IPS-18c (cell line): ENCODE measurements around the gene KCNT1.

Experiments
- H3K4me3 ChIP-seq: 2 replicates; pipeline ENCODE4 v1.7.0; 2013; ENCODE audit warnings: low read depth, mild to moderate bottlenecking, low read length, moderate library complexity; ENCODE audit not compliant: insufficient read depth
- H3K9me3 ChIP-seq: one replicate; pipeline ENCODE4 v1.6.1; 2013; ENCODE audit warnings: mild to moderate bottlenecking, low read length, moderate library complexity; ENCODE audit not compliant: control insufficient read depth, insufficient read depth

Gene KCNT1

DNA sequence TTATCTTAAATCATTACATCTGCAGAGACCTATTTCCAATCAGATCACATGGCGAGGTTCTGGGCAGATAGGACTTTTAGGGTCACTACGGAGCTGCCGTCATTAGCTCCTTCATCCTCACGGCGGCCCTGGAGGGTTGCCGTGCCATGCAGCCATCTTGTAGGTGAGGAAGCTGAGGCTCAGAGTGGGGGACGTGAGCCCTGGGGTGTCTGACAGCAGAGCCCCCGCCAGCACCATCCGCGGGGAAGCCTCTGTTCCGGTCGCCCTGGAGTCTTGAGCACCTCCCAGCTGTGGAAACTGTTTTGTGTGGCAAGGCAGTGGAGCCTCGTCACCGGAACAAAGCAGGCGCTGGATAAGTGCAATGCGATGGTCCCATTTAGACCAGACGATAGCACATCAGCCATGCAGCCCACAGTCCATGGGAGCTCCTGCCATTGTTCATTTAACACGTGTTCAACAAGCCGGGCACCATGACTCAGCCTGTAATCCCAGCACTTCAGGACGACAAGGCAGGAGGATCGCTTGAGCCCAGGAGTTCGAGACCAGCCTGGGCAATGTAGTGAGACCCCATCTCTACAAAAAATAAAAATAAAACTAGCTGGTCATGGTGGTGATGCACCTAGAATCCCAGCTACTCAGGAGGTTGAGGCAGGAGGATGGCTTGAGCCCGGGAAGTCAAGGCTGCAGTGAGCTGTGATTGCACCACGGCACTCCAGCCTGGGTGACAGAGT lies 61.9 kb downstream of the KCNT1 start:
- Histone ChIP-seq H3K9me3 (no peaks in the 10 kb centered on the region), H3K4me3 (no peak overlapping the region)

DNA sequence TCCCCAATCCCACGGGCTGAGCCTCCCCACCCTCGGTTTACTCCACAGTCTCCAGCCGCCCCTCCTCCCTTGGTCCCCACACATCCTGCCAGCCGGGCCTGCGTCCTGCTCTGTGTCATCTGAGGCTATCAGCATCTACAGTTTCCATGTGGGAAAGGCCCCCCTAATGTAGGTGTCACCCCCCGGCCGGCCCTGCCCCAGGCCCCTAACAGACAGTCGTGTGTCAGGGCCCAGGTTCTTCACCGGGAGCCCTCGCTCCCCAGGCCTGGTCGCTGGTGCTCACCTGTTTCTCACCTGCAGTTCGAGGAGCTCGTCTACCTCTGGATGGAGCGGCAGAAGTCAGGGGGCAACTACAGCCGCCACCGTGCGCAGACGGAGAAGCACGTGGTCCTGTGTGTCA lies 62.7 kb downstream of the KCNT1 start:
- Histone ChIP-seq H3K9me3 (no peaks in the 10 kb centered on the region), H3K4me3 (no peak overlapping the region)

DNA sequence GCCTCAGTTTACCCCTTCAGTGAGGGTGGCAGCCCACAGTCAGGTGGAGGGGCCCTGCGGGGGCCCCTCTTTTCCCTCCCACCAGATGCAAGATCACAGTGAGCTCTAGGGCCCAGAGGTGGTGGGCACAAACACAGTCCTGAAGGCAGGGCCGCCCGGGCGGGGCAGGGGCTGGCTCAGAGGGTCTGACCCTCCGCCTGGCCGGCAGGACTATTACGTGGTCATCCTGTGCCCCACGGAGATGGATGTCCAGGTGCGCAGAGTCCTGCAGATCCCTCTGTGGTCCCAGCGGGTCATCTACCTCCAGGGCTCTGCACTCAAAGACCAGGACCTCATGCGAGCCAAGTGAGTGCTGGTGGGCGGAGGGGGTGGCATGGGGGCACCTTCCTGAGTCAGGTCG lies 63.4 kb downstream of the KCNT1 start:
- no peaks in the 10 kb centered on the region for H3K9me3 ChIP-seq
- H3K4me3 ChIP-seq = no peak overlapping the region

DNA sequence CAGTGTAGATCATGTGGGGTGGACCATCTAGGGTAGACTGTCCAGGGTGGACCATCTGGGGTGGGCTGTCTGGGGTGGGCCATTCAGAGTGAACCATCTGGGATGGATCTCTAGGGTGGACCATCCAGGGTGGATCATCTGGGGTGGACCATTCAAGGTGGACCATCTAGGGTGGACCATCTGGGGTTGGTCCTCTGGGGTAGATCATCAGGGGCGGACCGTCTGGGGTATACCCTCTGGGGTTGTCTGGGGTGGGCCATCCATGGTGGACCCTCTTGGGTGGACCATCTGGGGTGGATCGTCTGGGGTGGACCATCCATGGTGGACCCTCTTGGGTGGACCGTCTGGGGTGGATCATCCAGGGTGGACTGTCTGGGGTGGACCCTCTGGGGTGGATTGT lies 64.3 kb downstream of the KCNT1 start:
- Histone ChIP-seq H3K4me3 (no peak overlapping the region), H3K9me3 (no peaks in the 10 kb centered on the region)

DNA sequence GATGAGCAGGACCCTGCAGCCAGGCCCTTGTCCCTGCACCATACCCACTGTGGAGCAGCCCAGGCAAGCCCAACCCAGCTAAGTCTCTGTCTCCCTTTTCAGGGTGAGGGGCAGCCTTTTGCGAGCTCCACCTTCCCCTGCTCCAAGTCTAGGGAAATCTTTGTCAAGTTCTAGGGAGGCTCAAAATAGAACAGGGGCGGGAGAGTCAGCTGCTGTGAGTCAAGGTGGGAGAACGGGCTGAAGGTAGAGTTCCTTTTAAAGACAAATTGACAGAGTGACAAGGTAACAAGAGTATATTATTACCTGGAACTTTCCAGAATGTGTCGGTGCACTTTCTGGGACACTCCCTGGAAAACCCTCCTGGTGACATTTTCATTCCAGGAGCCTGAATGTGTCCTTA lies 64.7 kb downstream of the KCNT1 start:
- Histone ChIP-seq H3K4me3 (no peak overlapping the region), H3K9me3 (no peaks in the 10 kb centered on the region)

DNA sequence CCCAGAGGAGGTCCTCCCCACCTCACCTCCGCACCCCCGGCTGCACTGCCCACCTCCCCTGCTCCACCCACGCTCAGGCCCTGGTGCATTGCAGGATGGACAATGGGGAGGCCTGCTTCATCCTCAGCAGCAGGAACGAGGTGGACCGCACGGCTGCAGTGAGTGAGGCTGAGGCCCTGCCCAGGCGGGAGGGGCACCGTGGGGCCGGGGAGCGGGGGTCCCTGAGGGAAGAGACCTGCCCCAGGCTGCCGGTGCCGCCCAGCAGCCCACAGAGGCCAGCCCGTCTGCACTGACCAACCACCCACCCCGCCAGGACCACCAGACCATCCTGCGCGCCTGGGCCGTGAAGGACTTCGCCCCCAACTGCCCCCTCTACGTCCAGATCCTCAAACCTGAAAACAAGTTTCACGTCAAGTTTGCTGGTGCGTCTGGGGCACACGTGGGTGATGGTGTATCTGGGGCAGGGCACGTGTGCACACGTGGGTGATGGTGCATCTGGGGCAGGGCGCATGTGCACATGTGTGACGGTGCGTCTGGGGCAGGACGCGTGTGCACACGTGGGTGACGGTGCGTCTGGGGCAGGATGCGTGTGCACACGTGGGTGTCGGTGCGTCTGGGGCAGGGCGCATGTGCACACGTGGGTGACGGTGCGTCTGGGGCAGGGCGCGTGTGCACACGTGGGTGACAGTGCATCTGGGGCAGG lies 66.7 kb downstream of the KCNT1 start:
- Histone ChIP-seq H3K4me3 (no peak overlapping the region), H3K9me3 (no peaks in the 10 kb centered on the region)

DNA sequence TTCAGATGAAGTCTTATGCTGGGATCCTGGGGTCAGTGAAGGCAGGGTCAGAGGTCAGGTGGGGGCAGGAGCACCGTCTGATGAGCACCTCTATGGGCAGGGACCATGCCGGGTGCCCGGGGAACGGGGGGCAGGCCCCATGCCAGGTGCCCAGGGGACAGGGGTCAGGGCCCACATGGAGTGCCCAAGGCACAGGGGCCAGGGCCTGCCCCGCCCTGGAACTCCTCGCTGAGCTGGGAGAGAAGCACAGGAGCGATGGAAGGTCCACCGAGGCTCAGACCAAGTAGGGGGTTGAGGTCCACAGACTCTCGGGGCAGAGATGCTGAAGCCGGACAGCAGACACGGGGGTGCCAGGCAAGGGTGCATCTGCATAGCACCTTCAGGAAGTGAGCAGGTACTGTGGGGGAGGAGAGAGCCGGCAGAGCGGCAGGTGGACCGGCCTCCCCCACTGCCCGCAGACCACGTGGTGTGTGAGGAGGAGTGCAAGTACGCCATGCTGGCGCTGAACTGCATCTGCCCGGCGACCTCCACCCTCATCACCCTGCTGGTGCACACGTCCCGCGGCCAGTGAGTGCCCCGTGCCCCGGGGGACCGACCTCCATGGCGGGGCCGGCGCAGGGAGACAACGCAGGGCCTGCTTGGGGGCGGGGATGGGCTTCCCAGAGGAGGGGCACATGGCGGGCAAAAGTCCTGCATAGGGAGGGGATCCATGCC lies 67.7 kb downstream of the KCNT1 start:
- no peak overlapping the region for H3K4me3 ChIP-seq
- H3K9me3 ChIP-seq = no peaks in the 10 kb centered on the region

DNA sequence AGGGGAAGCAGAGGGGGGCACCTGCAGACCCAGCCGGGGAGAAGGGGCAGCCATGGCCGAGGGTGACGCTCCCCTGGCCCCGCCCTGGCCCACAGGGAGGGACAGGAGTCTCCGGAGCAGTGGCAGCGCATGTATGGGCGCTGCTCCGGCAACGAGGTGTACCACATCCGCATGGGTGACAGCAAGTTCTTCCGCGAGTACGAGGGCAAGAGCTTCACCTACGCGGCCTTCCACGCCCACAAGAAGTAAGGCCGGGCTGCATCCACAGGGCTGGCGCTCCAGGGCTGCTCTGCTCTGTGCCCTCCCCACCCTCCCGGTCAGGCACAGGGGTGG lies 68.2 kb downstream of the KCNT1 start:
- H3K4me3 ChIP-seq = no peak overlapping the region
- no peaks in the 10 kb centered on the region for H3K9me3 ChIP-seq

DNA sequence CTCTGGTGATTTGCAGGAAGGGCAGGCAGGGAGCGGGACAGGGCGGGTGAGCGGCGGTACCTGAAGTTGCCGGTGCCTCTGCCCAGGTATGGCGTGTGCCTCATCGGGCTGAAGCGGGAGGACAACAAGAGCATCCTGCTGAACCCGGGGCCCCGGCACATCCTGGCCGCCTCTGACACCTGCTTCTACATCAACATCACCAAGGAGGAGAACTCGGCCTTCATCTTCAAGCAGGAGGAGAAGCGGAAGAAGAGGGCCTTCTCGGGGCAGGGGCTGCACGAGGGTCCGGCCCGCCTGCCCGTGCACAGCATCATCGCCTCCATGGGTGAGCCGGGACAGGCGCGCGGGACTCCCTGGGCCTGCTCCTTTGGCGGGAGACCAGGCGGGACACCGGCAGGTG lies 68.8 kb downstream of the KCNT1 start:
- Histone ChIP-seq H3K9me3 (no peaks in the 10 kb centered on the region), H3K4me3 (no peak overlapping the region)

DNA sequence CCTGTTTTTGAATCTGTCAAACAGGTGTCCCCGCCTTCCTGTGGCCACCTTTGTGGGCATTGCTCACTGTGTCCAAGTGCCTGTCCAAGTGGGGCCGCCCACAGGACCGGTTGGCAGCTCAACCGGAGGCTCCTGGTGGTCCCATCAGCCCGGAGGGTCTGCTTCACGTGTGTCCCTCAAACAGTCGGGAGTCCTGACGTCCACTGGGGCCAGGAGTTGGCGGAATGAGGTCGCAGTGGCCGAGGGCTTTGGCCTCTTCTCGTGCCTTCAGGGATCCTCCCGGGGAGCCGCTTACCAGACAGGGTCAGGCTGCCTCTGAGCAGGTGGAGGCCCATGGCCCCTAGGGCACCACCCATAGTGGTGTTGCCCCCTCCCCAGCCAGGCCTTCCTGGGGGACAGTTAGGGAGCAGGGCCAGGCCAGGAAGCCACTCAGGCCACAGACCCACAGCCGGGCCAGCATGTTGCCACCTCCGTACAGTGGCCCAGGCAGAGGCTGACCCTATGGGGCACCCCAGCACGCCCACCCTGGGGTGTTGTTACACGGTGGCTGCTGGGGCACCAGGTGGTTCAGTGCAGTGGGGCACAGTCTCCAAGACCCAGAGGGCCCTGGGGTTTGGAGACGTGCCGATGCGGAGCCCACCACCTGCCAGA lies 69.5 kb downstream of the KCNT1 start:
- Histone ChIP-seq H3K9me3 (no peaks in the 10 kb centered on the region), H3K4me3 (no peak overlapping the region)

DNA sequence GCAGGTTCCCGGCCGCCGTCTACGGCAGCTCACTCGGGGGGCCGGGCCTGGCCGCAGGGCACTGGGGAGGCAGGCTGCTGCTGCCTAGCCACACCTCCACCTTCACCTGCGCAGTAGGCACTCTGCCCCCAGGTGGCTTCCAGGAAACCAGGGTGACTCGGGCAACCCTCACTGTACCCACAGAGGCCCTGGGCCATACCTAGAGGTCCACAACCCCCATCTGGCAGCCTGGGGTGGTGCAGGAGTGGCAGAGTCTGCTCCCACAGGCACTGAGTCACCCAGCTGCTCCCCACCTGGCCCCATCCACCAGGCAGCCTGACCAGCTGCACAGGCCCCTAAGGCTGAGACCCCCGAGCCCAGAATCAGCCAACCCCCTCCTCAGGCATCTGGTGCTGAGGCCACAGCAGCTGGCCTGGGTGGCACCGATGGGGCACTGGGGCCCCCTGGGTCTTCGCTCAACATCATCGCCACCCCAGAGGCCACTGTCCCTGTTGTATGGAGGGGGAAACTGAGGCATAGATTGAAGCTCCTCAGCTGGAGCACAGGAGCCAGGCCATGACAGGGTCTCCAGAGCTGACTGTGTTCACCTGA lies 70.2 kb downstream of the KCNT1 start:
- Histone ChIP-seq H3K4me3 (no peak overlapping the region), H3K9me3 (no peaks in the 10 kb centered on the region)

DNA sequence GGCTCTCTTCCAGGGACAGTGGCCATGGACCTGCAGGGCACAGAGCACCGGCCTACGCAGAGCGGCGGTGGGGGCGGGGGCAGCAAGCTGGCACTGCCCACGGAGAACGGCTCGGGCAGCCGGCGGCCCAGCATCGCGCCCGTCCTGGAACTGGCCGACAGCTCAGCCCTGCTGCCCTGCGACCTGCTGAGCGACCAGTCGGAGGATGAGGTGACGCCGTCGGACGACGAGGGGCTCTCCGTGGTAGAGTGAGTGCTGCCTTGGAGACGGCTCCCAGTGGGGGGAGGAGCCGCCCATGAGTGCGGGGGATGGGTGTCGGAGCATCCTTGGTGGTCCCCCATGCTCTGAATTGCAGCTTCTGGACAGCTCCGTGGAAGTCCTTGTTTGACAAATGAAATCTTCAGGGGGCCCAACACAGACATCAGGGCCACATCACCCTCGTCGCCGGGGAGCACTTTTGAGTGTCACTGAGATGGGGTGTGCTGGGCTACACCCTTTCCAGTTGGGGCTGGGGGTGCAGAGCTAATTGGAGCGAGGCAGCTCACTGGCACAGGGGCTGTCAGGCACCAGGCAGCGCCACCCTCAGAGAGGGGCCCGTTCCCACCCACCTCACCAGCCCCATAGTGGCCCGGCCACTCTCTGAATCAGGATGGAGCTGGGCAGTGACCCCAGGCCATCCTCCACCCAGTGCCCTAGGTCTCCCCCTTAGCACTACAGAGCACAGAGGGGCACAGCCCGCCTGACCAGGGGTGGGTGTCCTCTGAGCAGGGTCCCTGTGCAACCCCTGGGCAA lies 70.9 kb downstream of the KCNT1 start:
- H3K4me3 ChIP-seq = no peak overlapping the region

DNA sequence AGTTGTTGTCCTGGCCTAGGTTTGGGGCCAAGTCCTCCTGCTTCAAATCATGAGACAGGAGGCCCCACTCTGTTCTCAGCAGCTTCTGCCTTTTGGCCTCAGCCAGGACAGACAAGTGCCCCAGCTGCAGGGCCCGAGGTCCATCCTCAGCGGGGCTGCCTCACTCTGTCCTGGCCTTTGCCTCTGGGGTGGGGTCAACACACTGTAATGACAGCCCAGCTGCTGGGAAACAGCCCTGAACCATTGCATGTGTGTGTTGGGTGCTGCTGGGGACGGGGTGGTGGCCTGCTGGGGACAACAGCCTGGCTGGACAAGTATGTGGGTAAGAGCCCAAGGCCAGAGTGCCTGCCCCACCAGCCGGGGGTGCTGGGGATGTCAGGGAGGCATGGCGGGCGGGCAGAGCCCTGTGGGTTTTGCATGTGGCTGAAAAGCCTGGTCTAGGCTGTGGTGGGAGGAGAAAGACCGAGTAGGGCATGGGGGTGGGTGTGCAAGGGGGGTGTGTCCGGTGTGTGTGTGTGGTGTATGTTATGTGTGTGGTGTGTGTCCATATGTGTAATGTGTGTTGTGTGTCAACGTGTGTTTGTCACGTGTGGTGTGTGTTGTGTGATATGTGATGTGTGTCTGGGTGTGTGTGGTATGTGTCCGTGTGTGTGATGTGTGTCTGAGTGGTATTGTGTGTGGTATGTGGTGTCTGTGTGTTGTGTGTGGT lies 71.7 kb downstream of the KCNT1 start:
- no peak overlapping the region for H3K4me3 ChIP-seq
- no peaks in the 10 kb centered on the region for H3K9me3 ChIP-seq

More for the DNA sequence above, 70.9 kb downstream of the KCNT1 start:
- H3K9me3 ChIP-seq = no peaks in the 10 kb centered on the region

DNA sequence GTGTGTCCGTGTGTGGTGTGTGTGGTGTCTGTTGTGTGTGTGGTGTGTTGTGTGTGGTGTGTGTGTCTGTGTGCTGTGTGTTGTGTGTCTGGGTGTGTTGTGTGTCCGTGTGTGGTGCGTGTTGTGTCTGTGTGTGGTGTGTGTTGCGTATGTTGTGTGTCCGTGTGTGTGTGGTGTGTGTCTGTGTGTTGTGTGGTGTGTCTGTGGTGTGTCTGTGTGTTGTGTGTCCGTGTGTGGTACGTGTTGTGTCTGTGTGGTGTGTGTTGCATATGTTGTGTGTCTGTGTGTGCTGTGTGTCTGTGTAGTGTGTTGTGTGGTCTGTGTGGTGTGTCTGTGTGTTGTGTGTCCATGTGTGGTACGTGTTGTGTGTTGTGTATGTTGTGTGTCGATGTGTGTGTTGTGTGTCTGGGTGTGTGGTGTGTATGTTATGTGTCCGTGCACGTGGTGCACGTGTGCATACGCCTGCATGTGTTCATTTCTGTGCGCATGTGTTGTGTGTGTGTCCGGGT lies 72.3 kb downstream of the KCNT1 start:
- no peaks in the 10 kb centered on the region for H3K9me3 ChIP-seq

DNA sequence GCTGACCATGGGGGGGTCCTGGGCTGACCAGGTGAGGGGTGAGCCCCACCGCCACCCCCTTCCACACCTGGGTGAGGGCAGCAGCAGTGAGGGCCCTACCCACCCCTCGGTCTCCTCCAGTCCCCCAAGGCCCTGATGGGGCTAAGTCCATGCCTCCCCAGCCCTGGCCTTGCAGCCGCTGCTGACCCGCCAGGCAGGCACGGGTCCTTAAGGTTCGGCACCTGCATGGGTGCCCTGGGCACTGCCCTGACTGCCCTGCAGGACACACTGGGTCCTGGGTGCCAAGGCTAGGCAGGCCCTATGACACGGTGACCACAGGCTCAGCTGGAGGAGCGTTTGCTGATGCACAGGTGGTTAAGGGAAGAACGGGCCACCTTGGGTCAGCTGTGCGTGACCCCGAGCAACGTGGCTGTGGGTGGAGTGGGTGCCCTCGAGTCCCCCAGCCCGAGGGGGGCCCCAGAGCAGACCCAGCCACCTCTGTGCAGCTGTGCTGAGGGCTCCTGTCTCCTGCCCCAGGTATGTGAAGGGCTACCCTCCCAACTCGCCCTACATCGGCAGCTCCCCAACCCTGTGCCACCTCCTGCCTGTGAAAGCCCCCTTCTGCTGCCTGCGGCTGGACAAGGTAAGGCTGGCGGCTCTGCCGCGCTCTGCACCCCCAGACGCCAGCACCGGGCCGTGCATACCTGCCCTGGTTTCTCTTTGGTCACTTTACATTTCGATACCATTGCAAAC lies 73.0 kb downstream of the KCNT1 start:
- Histone ChIP-seq H3K4me3 (no peak overlapping the region), H3K9me3 (no peaks in the 10 kb centered on the region)

More for the DNA sequence above, 72.3 kb downstream of the KCNT1 start:
- H3K4me3 ChIP-seq = no peak overlapping the region
